Measurements from ENCODE around the gene SH3PXD2B. TPM values are rescaled to one million over a fixed set of nuclear protein-coding genes. Genes with fewer than 3 reads are reported as not detected.

SH3PXD2B gene
- total RNA-seq, 2 donors from 2014 or later, result 12.2 to 13.2 TPM

DNA sequence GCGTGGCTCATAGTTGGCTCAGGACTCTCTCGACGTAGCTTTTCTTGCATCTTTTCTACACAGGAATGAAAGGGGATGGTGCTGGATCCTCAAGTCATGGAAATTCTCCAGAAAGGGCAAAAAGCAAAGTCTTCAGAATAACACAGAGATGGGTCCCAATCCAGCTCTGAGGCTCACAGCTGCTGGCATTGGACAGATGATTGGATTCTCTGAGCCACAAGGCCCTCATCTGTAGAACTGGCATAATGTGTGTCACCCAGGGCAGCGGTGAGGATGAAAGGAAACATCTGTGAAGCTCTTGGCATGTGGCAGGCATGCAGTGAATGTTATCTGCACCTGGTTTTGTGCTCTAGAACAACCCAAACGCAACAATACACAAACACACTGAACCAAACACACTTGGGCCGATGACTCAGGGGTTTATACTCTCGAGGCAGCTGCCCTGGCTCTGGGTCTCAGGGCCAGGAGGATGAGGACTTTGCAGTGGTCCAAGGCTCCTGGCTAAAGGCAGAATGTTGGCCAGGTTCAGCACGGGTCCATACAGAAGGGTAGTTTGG lies 106.8 kb downstream of the SH3PXD2B start:
- no peaks in the 10 kb centered on the region for H3K9me3 ChIP-seq
- no peaks in the 10 kb centered on the region for H3K36me3 ChIP-seq
- no peaks in the 10 kb centered on the region for H3K27me3 ChIP-seq
- H3K27ac ChIP-seq, result no peak overlapping the region
- H3K4me1 ChIP-seq, result no peaks in the 10 kb centered on the region
- TF ChIP-seq, protein P1, sequence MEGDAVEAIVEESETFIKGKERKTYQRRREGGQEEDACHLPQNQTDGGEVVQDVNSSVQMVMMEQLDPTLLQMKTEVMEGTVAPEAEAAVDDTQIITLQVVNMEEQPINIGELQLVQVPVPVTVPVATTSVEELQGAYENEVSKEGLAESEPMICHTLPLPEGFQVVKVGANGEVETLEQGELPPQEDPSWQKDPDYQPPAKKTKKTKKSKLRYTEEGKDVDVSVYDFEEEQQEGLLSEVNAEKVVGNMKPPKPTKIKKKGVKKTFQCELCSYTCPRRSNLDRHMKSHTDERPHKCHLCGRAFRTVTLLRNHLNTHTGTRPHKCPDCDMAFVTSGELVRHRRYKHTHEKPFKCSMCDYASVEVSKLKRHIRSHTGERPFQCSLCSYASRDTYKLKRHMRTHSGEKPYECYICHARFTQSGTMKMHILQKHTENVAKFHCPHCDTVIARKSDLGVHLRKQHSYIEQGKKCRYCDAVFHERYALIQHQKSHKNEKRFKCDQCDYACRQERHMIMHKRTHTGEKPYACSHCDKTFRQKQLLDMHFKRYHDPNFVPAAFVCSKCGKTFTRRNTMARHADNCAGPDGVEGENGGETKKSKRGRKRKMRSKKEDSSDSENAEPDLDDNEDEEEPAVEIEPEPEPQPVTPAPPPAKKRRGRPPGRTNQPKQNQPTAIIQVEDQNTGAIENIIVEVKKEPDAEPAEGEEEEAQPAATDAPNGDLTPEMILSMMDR (IDR thresholded peaks at IDR 0.05), result no peak
- H3K4me3 ChIP-seq, result no peak overlapping the region
- no peak for DNase-seq
- H3K9ac ChIP-seq (ENCODE audit: low read depth in 2 of 2, low read length in 2 of 2), result no peak overlapping the region
- intact Hi-C loops (cut with DNase I), result no loop called here

DNA sequence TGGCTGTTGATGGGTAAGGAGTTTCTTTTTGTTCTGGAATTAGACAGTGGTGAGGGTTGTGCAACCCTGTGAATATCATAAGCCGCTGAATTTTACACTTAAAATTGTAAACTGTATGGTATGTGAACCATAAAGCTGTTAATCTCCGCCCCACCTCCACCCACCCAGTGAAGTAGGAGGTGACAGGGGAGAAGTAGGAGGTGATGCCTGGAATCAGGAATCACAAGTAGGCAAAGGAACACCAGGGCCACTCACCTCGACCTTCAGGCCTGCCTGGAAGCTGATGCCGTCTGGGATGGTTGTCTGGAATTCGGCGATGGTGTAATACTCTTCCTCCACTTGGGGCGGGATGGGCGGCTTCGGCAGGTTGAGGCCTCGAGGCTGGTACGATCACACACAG lies 108.4 kb downstream of the SH3PXD2B start:
- no peak for DNase-seq
- no peaks in the 10 kb centered on the region for H3K4me1 ChIP-seq
- no peaks in the 10 kb centered on the region for H3K36me3 ChIP-seq
- H3K9ac ChIP-seq (ENCODE audit: low read depth in 2 of 2, low read length in 2 of 2), result no peak overlapping the region
- H3K27ac ChIP-seq, result no peak overlapping the region
- H3K9me3 ChIP-seq, result no peaks in the 10 kb centered on the region
- intact Hi-C loops (cut with DNase I), result no loop called here
- no peaks in the 10 kb centered on the region for H3K27me3 ChIP-seq
- TF ChIP-seq, protein P1 (IDR thresholded peaks at IDR 0.05), result no peak
- no peak overlapping the region for H3K4me3 ChIP-seq

DNA sequence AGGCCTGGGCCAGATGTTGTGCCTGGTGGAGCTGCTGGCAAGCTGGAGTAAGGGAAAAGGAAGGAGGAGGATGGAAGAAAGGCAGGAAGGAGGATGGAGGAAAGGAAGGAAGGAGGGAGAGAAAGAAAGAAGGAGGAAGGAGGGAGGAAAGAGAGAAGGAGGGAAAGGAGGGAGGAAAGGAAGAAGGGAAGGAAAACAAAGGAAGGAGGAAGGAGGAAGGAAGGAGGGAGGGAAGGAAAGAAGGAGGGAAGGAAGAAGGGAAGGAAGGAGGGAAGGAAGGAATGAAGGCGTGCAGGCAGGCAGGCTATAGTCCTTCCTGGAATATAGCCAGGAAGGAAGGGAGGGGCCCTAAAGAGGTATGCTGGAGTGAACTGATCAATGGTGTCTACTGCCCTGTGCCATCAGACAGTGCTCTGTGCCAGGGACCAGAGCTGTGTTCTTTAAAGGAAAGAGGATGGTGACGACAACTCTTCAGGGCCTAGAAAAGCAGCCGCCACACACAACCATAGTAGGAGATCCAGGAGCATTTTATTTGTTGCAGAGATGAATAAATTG lies 109.4 kb downstream of the SH3PXD2B start:
- Histone ChIP-seq H3K9ac (ENCODE audit: low read depth in 2 of 2, low read length in 2 of 2) (no peak overlapping the region), H3K9me3 (no peaks in the 10 kb centered on the region), H3K27me3 (no peaks in the 10 kb centered on the region), H3K4me3 (no peak overlapping the region), H3K36me3 (no peaks in the 10 kb centered on the region), H3K4me1 (no peaks in the 10 kb centered on the region), H3K27ac (no peak overlapping the region)
- intact Hi-C loops (cut with DNase I), result no loop called here
- TF ChIP-seq, protein P1 (IDR thresholded peaks at IDR 0.05), result no peak
- no peak for DNase-seq

DNA sequence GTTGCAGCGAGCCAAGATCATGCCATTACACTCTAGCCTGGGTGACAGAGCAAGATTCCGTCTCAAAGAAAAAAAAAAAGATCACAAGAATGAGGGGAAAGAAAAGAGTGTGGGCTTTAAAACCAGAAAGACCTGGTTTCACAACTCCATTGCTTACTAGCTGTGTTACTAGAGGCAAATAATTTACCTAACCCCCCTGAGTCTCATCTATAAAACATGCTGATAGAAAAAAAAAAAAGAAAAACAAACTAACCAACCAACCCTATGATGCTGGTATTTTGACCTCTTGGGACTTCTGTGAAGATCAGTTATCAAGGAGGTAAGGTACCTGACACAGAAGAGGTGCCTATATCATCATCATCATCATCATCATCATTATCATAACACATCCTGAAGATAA lies 110.6 kb downstream of the SH3PXD2B start:
- Histone ChIP-seq H3K27ac (no peak overlapping the region), H3K36me3 (no peaks in the 10 kb centered on the region), H3K9me3 (no peaks in the 10 kb centered on the region), H3K4me3 (no peak overlapping the region), H3K27me3 (no peaks in the 10 kb centered on the region), H3K9ac (ENCODE audit: low read depth in 2 of 2, low read length in 2 of 2) (no peak overlapping the region), H3K4me1 (no peaks in the 10 kb centered on the region)
- no peak for DNase-seq
- intact Hi-C loops (cut with DNase I), result no loop called here
- TF ChIP-seq, protein P1 (IDR thresholded peaks at IDR 0.05), result no peak

DNA sequence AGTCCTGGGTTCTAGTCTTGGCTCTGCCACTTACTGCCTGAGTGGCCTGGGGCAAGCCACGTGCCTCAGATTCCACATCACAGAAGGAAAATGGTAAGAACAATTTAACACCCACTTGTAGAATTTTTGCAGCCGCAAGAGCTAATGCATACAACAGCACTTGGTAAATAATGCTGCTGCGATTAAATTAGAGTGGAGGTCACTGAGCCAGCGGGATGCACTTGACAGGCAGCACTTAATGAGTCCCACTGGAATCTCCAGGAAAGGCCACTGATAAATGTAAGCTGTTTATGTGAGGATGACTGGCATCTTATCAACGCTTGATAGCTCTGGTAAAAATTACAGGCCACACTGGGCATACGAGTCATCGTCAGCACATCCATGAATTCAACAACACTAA lies 111.4 kb downstream of the SH3PXD2B start:
- no peaks in the 10 kb centered on the region for H3K9me3 ChIP-seq
- H3K4me1 ChIP-seq, result no peaks in the 10 kb centered on the region
- no peaks in the 10 kb centered on the region for H3K27me3 ChIP-seq
- no peak overlapping the region for H3K27ac ChIP-seq
- DNase-seq, result no peak
- no peak overlapping the region for H3K4me3 ChIP-seq
- no peak overlapping the region for H3K9ac ChIP-seq (ENCODE audit: low read depth in 2 of 2, low read length in 2 of 2)
- intact Hi-C loops (cut with DNase I), result no loop called here
- TF ChIP-seq, protein P1 (IDR thresholded peaks at IDR 0.05), result no peak
- no peaks in the 10 kb centered on the region for H3K36me3 ChIP-seq
